IMR-90 (cell line): Measurements from ENCODE around the gene BECN2.

Experiments used
- CEBPB ChIP-seq: IDR thresholded peaks from 2 replicates; pipeline ENCODE4 v1.6.1; 2012; ENCODE audit warnings: low read depth, low read length, improper control_type of control experiment
- CTCF ChIP-seq: conservative IDR thresholded peaks from 2 replicates; pipeline ENCODE4 v1.5.1; 2012; ENCODE audit warnings: mild to moderate bottlenecking, low read depth, low read length, improper control_type of control experiment
- ELK1 ChIP-seq: fragments of 150-350 bp; IDR thresholded peaks from 2 replicates; pipeline ENCODE4 v1.6.1; 2016; ENCODE audit warnings: low read depth, mild to moderate bottlenecking, low read length, moderate library complexity, borderline replicate concordance
- MAZ ChIP-seq: IDR thresholded peaks from 2 replicates; pipeline ENCODE4 v1.6.1; 2012; ENCODE audit warnings: low read depth, mild to moderate bottlenecking, low read length, improper control_type of control experiment, moderate library complexity, borderline replicate concordance
- MXI1 ChIP-seq: IDR thresholded peaks from 2 replicates; pipeline ENCODE4 v1.6.1; 2012; ENCODE audit warnings: low read depth, mild to moderate bottlenecking, low read length, moderate library complexity, borderline replicate concordance
- POLR2A ChIP-seq: IDR thresholded peaks from 2 replicates; pipeline ENCODE4 v1.6.1; 2012; ENCODE audit warnings: mild to moderate bottlenecking, low read depth, low read length
- RCOR1 ChIP-seq: IDR thresholded peaks from 2 replicates; pipeline ENCODE4 v1.6.1; 2012; ENCODE audit warnings: mild to moderate bottlenecking, low read length, improper control_type of control experiment; ENCODE audit not compliant: insufficient replicate concordance
- RFX5 ChIP-seq: IDR thresholded peaks from 2 replicates; pipeline ENCODE4 v1.8.0; 2012; ENCODE audit warnings: low read depth, mild to moderate bottlenecking, low read length, moderate library complexity
- SMC3 ChIP-seq: fragments of 150-350 bp; IDR thresholded peaks from 2 replicates; pipeline ENCODE4 v1.6.1; 2016; ENCODE audit warnings: low read depth, mild to moderate bottlenecking, antibody characterized with exemption, low read length, moderate library complexity

DNA sequence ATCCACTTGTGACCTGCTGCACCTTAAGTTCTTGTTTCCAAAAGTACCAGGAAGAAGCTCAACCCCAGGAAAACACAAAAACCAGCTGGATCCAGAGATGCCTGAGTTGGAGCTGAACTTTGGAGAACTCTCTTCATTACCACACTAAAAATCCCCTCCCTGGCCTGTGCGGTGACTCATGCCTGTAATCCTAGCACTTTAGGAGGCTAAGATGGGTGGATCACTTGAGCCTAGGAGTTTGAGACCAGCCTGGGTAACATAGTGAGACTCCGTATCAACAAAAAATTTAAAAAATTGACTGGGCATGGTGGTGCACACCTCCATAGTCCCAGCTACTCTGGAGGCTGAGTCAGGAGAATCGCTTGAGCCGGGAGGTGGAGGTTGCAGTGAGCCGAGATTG lies 35.2 kb downstream of the BECN2 start:
- no peak for TF ChIP-seq CTCF
- no peak for TF ChIP-seq ELK1
- no peak for TF ChIP-seq MAZ
- TF ChIP-seq SMC3: no peak
- no peak for TF ChIP-seq RCOR1
- no peak for TF ChIP-seq POLR2A
- TF ChIP-seq RFX5: no peak
- no peak for TF ChIP-seq MXI1
- no peak for TF ChIP-seq CEBPB
